Measurements from ENCODE around the gene CSNK1A1L. TPM values are rescaled to one million over a fixed set of nuclear protein-coding genes. Genes with fewer than 3 reads are reported as not detected.

CSNK1A1L gene
- total RNA-seq, 4 donors from 2014 or later, result not detected

- WGBS, result 67% methylated on average over 4 of the region's 4 CpGs
- intact Hi-C loops (cut with DNase I), result no loop called here
- no peak for TF ChIP-seq EP300 (IDR thresholded peaks at IDR 0.05)
- TF ChIP-seq POLR2AphosphoS5 (IDR thresholded peaks at IDR 0.05), result no peak
- no peak for TF ChIP-seq POLR2A (IDR thresholded peaks at IDR 0.05; ENCODE audit: low read depth)
- TF ChIP-seq, protein P1, sequence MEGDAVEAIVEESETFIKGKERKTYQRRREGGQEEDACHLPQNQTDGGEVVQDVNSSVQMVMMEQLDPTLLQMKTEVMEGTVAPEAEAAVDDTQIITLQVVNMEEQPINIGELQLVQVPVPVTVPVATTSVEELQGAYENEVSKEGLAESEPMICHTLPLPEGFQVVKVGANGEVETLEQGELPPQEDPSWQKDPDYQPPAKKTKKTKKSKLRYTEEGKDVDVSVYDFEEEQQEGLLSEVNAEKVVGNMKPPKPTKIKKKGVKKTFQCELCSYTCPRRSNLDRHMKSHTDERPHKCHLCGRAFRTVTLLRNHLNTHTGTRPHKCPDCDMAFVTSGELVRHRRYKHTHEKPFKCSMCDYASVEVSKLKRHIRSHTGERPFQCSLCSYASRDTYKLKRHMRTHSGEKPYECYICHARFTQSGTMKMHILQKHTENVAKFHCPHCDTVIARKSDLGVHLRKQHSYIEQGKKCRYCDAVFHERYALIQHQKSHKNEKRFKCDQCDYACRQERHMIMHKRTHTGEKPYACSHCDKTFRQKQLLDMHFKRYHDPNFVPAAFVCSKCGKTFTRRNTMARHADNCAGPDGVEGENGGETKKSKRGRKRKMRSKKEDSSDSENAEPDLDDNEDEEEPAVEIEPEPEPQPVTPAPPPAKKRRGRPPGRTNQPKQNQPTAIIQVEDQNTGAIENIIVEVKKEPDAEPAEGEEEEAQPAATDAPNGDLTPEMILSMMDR (IDR thresholded peaks at IDR 0.05), result no peak
- no peak for DNase-seq (ENCODE audit: extremely low spot score)
- Histone ChIP-seq H3K27ac (replicated peaks in 1 of 4) (no peak overlapping the region), H3K27me3 (no peaks in the 10 kb centered on the region), H3K4me1 (peaks cover 0 to 13% (median 5%) of the 10 kb centered on the region in 4 donors), H3K9me3 (no peaks in the 10 kb centered on the region), H3K36me3 (no peaks in the 10 kb centered on the region), H3K4me3 (no peak overlapping the region)
Measured at GRCh38 chr13:37102896-37103295, 2.6 kb downstream of the CSNK1A1L start.

DNA sequence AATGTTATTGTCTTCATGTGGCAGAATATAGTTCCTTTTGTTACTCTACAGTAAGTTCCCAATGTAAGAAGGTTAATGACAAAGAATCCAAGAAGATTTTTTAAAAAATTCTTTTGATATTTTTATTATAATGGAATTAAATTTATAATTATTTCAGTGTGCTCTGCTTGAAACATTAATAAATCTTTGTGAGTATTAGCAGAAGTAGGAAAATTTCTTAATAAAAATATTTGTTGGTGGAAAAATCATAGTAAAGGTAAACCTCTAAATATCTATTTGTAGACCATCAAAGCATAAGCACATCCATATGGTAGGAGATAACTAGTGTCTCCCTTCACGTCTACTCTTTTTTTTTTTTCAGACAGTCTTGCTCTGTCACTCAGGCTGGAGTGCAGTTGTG is 4.3 kb downstream of the CSNK1A1L start:
- intact Hi-C loops (cut with DNase I), result no loop called here
- Histone ChIP-seq H3K4me1 (peaks cover 0 to 13% (median 5%) of the 10 kb centered on the region in 4 donors), H3K27ac (replicated peaks in 1 of 4) (no peak overlapping the region), H3K36me3 (no peaks in the 10 kb centered on the region), H3K9me3 (no peaks in the 10 kb centered on the region), H3K27me3 (no peaks in the 10 kb centered on the region), H3K4me3 (no peak overlapping the region)
- 52% methylated on average over 1 of the region's 1 CpG for WGBS
- TF ChIP-seq, protein P1 (IDR thresholded peaks at IDR 0.05), result no peak
- TF ChIP-seq POLR2AphosphoS5 (IDR thresholded peaks at IDR 0.05), result no peak
- no peak for TF ChIP-seq EP300 (IDR thresholded peaks at IDR 0.05)
- no peak for TF ChIP-seq POLR2A (IDR thresholded peaks at IDR 0.05; ENCODE audit: low read depth)
- DNase-seq (ENCODE audit: extremely low spot score), result no peak

- Histone ChIP-seq H3K27me3 (no peaks in the 10 kb centered on the region), H3K9me3 (no peaks in the 10 kb centered on the region), H3K4me1 (peaks cover 0 to 13% (median 5%) of the 10 kb centered on the region in 4 donors), H3K4me3 (no peak overlapping the region), H3K27ac (replicated peaks in 1 of 4) (no peak overlapping the region), H3K36me3 (no peaks in the 10 kb centered on the region)
- intact Hi-C loops (cut with DNase I), result no loop called here
- no peak for TF ChIP-seq POLR2A (IDR thresholded peaks at IDR 0.05; ENCODE audit: low read depth)
- no peak for TF ChIP-seq POLR2AphosphoS5 (IDR thresholded peaks at IDR 0.05)
- TF ChIP-seq, protein P1 (IDR thresholded peaks at IDR 0.05), result no peak
- TF ChIP-seq EP300 (IDR thresholded peaks at IDR 0.05), result no peak
- no peak for DNase-seq (ENCODE audit: extremely low spot score)
Measured at GRCh38 chr13:37100731-37101130, 4.7 kb downstream of the CSNK1A1L start.

GRCh38 chr13:37097076-37097475 is 8.4 kb downstream of the CSNK1A1L start:
- Histone ChIP-seq H3K4me3 (no peak overlapping the region), H3K4me1 (peaks cover 0 to 4% (median 2%) of the 10 kb centered on the region in 4 donors), H3K27ac (replicated peaks in 1 of 4) (no peak overlapping the region), H3K36me3 (no peaks in the 10 kb centered on the region), H3K9me3 (no peaks in the 10 kb centered on the region), H3K27me3 (no peaks in the 10 kb centered on the region)
- TF ChIP-seq EP300 (IDR thresholded peaks at IDR 0.05), result no peak
- no peak for TF ChIP-seq POLR2AphosphoS5 (IDR thresholded peaks at IDR 0.05)
- no peak for TF ChIP-seq POLR2A (IDR thresholded peaks at IDR 0.05; ENCODE audit: low read depth)
- TF ChIP-seq, protein P1 (IDR thresholded peaks at IDR 0.05), result no peak
- DNase-seq (ENCODE audit: extremely low spot score), result no peak
- intact Hi-C loops (cut with DNase I), result no loop called here
- WGBS, result 84% methylated on average over 4 of the region's 4 CpGs

DNA sequence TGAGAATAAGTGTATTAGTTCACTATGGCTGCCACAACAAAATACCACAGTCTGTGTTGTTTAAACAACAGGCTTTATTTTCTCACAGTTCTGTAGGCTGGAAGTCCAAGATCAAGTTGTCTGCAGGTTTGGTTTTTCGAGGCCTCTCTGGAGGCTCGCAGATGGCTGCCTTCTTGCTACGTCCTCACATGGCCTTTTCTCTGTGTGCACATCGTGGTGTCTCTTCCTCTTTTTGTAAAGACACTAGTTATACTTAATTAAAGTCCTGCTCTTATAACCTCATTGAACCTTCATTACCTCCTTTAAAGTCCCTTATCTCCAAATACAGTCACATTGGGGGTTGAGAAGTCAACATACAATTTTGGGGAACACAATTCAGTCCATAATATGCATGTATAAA is 10.6 kb downstream of the CSNK1A1L start:
- no peaks in the 10 kb centered on the region for H3K27me3 ChIP-seq
- H3K27ac ChIP-seq (replicated peaks in 1 of 4), result no peak overlapping the region
- H3K9me3 ChIP-seq, result no peaks in the 10 kb centered on the region
- no peaks in the 10 kb centered on the region for H3K36me3 ChIP-seq
- TF ChIP-seq POLR2A (IDR thresholded peaks at IDR 0.05; ENCODE audit: low read depth) (no peak), POLR2AphosphoS5 (IDR thresholded peaks at IDR 0.05) (no peak), EP300 (IDR thresholded peaks at IDR 0.05) (no peak)
- no peak for DNase-seq (ENCODE audit: extremely low spot score)
- H3K4me3 ChIP-seq, result no peak overlapping the region
- WGBS, result 90% methylated on average over 4 of the region's 4 CpGs
- no peaks in the 10 kb centered on the region for H3K4me1 ChIP-seq
- intact Hi-C loops (cut with DNase I), result no loop called here

All from esophagus muscularis mucosa (tissue), 4 donors.